NB4 (cell line): Measurements from ENCODE around the gene RNASEH2A.

Experiments
- CTCF ChIP-seq: IDR thresholded peaks from one replicate; pipeline ENCODE4 v1.5.1; 2012; ENCODE audit warnings: low read depth, low read length
- MYC ChIP-seq: IDR thresholded peaks from 2 replicates; pipeline ENCODE4 v1.6.1; 2011; ENCODE audit warnings: low read depth, low read length
- TF ChIP-seq, protein P1 (sequence below): IDR thresholded peaks from 2 replicates; pipeline ENCODE4 v1.6.1; 2011; ENCODE audit warnings: low read depth, low read length

DNA sequence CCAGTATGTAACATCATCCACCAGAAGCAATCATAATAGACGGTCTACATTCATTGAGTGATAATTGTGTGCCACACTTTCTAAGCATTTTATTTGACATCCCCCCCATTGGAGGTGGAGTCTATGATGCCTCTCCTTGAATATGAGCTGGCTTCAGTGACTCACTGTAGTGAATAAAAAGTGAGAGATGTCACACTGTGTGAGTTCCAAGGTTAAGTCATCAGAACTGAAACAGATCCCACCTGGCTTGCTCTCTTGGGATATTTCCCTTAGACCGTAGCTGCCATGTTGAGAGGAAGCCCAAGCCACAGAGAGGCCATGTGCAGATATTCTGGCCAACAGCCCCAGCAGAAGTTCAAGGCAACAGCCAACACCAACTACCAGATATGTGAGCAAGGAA, 15.4 kb downstream of the RNASEH2A start:
- no peak for TF ChIP-seq MYC
- TF ChIP-seq CTCF = no peak
- TF ChIP-seq, protein P1, sequence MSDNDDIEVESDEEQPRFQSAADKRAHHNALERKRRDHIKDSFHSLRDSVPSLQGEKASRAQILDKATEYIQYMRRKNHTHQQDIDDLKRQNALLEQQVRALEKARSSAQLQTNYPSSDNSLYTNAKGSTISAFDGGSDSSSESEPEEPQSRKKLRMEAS = no peak
